ENCODE data around the gene KRTAP10-4.
"Not testable (repeated sequence)": the region's sequence is repeated elsewhere in the genome, so short reads cannot be mapped to it uniquely, and the experiment has no call there.

KRTAP10-4 gene

DNA sequence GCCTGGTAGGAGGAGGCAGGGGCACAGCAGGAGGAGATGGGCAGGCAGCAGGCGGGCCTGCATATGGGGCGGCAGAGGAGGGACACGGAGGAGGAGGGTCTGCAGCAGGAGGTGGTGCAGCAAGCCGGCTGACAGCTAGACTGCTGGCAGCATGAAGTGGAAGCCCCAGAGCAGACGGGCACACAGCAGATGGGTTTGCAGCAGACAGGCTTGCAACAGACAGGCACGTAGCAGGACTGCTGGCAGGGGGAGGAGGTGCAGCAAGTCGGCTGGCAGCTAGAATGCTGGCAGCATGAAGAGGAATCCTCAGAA, 6.3 kb downstream of the KRTAP10-4 start:
- TF ChIP-seq, protein P1, sequence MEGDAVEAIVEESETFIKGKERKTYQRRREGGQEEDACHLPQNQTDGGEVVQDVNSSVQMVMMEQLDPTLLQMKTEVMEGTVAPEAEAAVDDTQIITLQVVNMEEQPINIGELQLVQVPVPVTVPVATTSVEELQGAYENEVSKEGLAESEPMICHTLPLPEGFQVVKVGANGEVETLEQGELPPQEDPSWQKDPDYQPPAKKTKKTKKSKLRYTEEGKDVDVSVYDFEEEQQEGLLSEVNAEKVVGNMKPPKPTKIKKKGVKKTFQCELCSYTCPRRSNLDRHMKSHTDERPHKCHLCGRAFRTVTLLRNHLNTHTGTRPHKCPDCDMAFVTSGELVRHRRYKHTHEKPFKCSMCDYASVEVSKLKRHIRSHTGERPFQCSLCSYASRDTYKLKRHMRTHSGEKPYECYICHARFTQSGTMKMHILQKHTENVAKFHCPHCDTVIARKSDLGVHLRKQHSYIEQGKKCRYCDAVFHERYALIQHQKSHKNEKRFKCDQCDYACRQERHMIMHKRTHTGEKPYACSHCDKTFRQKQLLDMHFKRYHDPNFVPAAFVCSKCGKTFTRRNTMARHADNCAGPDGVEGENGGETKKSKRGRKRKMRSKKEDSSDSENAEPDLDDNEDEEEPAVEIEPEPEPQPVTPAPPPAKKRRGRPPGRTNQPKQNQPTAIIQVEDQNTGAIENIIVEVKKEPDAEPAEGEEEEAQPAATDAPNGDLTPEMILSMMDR (IDR thresholded peaks at IDR 0.05; ENCODE audit: insufficient read depth, low read length) = no peak
- TF ChIP-seq SPI1 (IDR thresholded peaks at IDR 0.05; ENCODE audit: borderline replicate concordance, low read depth) (no peak), GABPA (IDR thresholded peaks at IDR 0.05; ENCODE audit: low read depth) (no peak), POLR2AphosphoS5 (IDR thresholded peaks at IDR 0.05; ENCODE audit: low read depth) (no peak)
- TF ChIP-seq, protein P2, sequence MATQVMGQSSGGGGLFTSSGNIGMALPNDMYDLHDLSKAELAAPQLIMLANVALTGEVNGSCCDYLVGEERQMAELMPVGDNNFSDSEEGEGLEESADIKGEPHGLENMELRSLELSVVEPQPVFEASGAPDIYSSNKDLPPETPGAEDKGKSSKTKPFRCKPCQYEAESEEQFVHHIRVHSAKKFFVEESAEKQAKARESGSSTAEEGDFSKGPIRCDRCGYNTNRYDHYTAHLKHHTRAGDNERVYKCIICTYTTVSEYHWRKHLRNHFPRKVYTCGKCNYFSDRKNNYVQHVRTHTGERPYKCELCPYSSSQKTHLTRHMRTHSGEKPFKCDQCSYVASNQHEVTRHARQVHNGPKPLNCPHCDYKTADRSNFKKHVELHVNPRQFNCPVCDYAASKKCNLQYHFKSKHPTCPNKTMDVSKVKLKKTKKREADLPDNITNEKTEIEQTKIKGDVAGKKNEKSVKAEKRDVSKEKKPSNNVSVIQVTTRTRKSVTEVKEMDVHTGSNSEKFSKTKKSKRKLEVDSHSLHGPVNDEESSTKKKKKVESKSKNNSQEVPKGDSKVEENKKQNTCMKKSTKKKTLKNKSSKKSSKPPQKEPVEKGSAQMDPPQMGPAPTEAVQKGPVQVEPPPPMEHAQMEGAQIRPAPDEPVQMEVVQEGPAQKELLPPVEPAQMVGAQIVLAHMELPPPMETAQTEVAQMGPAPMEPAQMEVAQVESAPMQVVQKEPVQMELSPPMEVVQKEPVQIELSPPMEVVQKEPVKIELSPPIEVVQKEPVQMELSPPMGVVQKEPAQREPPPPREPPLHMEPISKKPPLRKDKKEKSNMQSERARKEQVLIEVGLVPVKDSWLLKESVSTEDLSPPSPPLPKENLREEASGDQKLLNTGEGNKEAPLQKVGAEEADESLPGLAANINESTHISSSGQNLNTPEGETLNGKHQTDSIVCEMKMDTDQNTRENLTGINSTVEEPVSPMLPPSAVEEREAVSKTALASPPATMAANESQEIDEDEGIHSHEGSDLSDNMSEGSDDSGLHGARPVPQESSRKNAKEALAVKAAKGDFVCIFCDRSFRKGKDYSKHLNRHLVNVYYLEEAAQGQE (IDR thresholded peaks at IDR 0.05; ENCODE audit: insufficient replicate concordance, low read depth) = no peak
- Histone ChIP-seq H3K4me3 (replicated peaks; ENCODE audit: insufficient read depth, low read length) (no peak overlapping the region), H3K27ac (replicated peaks) (no peak overlapping the region), H3K27me3 (ENCODE audit: insufficient read depth, poor library complexity, severe bottlenecking) (no peaks in the 10 kb centered on the region)
- DNase-seq (ENCODE audit: low read depth in 1 of 2, low spot score in 1 of 2) = no peak

DNA sequence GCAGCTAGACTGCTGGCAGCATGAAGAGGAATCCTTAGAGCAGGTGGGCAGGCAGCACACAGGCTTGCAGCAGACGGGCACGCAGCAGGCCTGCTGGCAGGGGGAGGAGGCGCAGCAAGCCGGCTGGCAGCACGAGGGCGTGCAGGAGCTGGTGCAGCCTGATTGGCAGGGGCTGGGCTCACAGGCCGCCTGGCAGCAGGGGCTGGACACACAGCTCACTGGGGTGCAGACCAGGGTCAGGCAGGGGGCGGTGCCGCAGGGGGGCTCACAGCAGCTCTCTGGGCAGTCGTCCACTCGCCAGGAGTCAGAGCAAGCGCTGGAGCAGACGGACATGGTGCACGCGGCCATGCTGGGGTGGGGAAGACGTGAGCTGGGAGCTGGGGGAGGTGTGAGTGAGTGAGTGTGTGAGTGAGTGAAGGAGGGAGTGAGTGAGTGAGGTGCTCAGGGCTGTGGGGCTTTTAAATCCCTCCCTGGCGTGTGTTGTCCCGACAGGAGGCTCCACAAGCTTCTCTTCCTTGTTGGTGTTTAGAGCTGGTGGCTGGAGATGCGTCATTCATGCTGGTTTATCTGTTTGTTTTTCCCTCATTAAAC, 6.8 kb downstream of the KRTAP10-4 start, which contains the start of gene KRTAP10-5:
Gene KRTAP10-5, minus strand, starts transcription at position 374 of the 591 bp plus-strand sequence. Its CDS starts 26 bp downstream, at position 348.
- H3K27ac ChIP-seq (replicated peaks); H3K27me3 ChIP-seq (ENCODE audit: insufficient read depth, poor library complexity, severe bottlenecking); DNase-seq (ENCODE audit: low read depth in 1 of 2, low spot score in 1 of 2); H3K4me3 ChIP-seq (replicated peaks; ENCODE audit: insufficient read depth, low read length): not testable (repeated sequence)

DNA sequence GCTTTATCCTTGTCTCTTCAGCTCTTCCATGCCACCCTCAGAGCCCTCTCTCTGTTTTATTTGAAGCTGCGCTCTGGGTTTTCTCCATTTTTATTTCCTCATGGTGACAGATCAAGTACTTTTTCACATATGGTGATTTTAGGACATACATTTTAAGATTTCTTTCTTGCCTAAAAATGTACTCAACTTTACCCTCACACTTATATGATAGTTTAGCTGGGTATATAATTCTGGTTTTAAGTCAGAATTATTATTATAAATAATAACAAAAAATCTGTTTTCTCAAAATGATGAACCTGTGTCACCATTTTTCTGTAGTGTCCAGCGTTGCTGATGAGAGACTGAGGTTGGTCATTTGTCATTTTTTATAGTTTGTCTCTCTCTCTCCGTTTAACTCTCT, 7.6 kb downstream of the KRTAP10-4 start:
- H3K4me3 ChIP-seq (replicated peaks; ENCODE audit: insufficient read depth, low read length) = no peak overlapping the region
- DNase-seq (ENCODE audit: low read depth in 1 of 2, low spot score in 1 of 2) = no peak
- H3K27me3 ChIP-seq (ENCODE audit: insufficient read depth, poor library complexity, severe bottlenecking) = no peaks in the 10 kb centered on the region
- TF ChIP-seq, protein P1 (IDR thresholded peaks at IDR 0.05; ENCODE audit: insufficient read depth, low read length) = no peak
- TF ChIP-seq POLR2AphosphoS5 (IDR thresholded peaks at IDR 0.05; ENCODE audit: low read depth) (no peak), SPI1 (IDR thresholded peaks at IDR 0.05; ENCODE audit: borderline replicate concordance, low read depth) (no peak), GABPA (IDR thresholded peaks at IDR 0.05; ENCODE audit: low read depth) (no peak)
- TF ChIP-seq, protein P2 (IDR thresholded peaks at IDR 0.05; ENCODE audit: insufficient replicate concordance, low read depth) = no peak
- H3K27ac ChIP-seq (replicated peaks) = no peak overlapping the region

DNA sequence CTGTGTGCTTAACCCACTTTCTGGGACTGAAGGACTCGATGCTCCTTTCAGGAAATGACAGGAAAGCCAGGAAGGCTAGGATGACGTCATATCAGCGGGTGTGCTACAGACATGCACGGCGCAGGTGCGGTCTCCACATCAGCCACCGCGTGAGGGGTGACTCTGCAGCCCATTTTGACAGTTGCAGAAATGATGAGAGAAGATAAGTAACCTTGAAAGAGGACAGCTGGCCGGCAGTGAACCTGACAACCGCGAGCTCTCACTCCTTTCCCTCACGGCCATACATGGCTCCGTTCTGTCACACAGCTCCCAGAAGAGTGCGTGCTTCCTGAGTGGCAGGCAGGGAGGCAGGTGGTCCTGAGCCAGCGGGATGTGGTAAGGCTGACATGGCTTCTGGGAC, 8.5 kb downstream of the KRTAP10-4 start:
- no peaks in the 10 kb centered on the region for H3K27me3 ChIP-seq (ENCODE audit: insufficient read depth, poor library complexity, severe bottlenecking)
- DNase-seq (ENCODE audit: low read depth in 1 of 2, low spot score in 1 of 2) = no peak
- H3K4me3 ChIP-seq (replicated peaks; ENCODE audit: insufficient read depth, low read length) = no peak overlapping the region
- TF ChIP-seq, protein P1 (IDR thresholded peaks at IDR 0.05; ENCODE audit: insufficient read depth, low read length) = no peak
- TF ChIP-seq, protein P2 (IDR thresholded peaks at IDR 0.05; ENCODE audit: insufficient replicate concordance, low read depth) = no peak
- no peak for TF ChIP-seq GABPA (IDR thresholded peaks at IDR 0.05; ENCODE audit: low read depth)
- TF ChIP-seq POLR2AphosphoS5 (IDR thresholded peaks at IDR 0.05; ENCODE audit: low read depth) = no peak
- no peak for TF ChIP-seq SPI1 (IDR thresholded peaks at IDR 0.05; ENCODE audit: borderline replicate concordance, low read depth)
- H3K27ac ChIP-seq (replicated peaks) = no peak overlapping the region
